Stimulated activated CD8-positive, alpha-beta memory T cell treated with anti-CD3 and anti-CD28 coated beads, Interleukin-7, amount 100 ng/mL, for 1 hour (primary cell): Measurements from ENCODE around the gene SLC25A14.

Experiments used
- DNase-seq, 2 donors: peaks; one replicate each; pipeline ENCODE4 v3.0.0-alpha.2; 2020; ENCODE audit warnings: low read depth in 2 of 2

SLC25A14 gene

DNA sequence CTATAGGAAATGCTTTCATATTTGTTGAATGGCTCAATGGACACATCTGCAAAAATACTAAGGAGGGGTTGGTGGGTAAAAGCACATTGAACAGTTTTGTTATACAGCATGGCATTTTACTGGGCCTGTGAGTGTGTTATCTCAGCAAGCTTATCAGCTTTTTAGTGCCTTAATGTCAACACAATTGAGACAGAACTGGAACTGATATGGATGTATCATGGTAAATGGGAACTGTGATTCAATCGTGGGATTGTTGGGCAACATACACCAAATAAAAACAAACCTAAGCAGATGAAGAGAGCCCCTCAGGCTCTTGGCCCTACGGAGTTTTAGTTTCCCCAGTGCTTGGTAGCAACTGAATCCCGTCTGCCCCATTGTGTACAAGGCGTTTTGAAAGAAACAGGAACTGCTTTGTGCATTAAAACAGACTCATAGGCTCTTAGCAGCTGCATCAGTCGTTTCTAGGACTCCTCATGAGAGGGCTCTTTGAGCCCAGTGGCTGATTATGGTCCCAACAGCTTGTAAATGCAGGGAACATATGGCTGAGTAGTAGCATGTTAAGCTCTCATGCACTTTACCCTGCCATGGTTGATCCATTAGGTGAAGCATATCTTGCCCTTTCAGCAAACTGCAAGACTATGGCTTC lies 38.4 kb downstream of the SLC25A14 start:
- DNase-seq: no peak

DNA sequence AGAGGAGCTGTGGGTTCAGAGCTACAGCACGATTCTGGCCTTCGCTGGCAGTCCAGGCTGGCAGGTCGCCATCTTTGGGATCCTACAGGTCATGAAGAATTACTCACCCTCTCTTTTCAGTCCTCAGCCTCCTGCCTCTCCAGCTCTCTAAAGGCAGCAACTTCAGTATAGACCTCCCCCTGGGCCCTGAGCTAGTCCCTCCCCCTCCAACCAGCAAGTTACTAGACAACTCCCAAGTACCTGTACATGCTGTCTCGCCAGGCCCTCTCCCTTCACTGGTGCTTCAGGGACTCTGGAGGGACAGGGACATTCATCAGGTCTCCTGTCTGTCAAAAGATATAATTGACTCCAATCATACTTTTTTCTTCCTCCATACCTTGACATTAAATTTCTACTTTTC lies 45.8 kb downstream of the SLC25A14 start, which contains the start of gene GPR119:
Gene GPR119, minus strand, starts transcription at position 155 of the 400 bp plus-strand sequence. CDS start 227 bp downstream, outside the sequence.
- no peak for DNase-seq

DNA sequence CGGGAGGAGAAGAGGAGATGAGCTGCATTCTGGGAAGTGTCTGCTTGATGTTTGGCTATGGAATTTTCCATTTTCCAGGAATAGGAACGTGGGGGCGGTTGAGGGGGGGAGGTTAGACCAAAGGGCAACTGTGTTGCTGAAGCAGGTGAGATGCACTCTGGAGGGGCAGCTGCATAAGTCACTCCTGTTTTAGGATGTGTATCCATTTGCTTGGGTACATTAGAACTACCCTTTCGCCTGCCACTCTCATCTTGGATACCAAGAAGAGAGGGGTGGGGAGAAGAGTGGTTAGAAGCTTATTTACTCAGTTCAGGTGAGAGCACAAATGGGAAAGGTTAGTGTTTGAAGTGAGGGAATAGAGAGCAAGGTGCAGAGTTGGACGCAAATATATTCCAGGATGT lies 46.7 kb downstream of the SLC25A14 start:
- DNase-seq: no peak

DNA sequence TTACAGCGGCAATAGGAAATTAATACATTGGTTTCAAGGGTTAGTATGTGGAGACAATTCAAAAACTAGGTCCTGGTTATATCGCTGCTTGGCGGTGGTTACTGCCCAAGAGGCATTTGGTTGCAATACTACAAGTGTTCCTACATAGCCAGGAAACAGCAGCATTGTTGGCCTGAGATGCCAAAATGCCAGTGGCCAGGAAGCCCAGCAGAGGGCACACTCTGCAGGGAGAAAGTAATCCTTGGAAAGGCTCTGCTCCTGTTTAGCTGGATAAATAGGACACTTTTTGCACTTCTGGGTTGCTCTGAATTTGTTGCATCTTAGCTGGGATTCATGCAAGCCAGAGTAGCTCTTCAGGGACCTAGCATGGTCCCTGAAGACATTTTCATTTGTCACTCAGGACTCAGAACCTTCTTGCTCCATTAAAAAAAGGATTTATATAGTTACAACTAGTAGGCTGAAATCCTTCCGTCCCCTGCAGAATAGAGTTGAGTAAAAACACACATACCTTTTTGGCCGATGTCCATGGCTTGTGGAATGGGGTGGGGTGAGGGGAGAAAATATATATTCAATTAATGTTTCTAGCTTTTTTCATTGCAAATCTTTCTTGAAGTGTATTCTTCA lies 53.8 kb downstream of the SLC25A14 start:
- no peak for DNase-seq

DNA sequence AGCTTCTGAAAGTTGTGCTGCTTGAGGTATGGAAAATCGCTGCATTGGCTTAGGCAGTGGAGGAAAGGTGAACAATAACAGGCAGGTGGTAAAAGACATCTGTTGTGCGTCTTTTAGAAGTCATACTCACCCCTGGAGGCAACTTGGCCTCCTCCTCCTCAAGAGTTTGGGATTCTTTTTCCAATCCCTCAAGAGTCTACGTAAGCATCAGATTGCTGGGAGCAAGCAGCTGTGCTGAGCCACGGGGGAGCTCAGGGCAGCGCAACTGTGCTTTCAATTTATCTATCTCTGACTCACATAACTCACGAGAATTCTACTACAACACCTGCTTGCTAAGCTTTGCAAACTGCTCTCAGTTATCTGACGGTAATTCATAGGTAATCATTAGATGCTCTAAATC lies 55.6 kb downstream of the SLC25A14 start:
- no peak for DNase-seq

DNA sequence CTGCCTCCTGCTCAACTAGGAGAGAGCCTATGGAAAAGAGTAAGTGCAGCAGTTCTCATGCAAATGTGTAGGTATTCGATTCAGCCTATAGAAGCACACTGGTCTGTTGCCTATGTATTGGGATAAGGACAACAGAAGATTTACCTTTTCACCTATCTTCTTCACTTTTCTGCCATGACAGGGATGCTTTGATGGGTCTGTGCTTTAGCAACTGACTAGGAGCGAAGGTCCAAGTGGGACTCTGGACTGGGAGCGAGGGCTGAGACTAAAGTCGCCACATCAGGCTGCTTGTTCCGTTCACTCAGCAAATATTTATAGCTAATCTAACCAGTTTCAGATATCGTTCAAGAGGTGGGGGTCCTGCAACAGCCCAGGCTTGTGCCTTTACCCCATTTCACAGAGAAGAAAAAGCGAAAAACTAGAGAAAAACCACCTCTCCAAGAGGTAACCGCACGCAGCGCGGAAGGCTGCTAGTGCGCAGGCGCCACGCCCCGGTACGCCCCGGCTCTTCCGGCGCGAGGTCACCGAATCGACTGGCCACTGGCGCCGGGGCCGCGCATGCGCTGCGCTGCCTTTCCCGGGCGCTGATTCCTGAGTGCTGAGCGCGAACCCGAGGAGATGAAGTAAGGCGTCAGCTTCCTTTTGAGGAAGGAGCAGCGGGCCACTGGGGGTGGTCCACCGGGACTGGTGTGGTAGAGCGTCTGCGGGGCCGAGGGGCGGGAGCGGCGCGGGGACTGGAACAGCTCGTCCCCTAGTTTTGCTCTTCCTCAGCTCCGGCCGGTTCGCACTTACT lies 61.9 kb downstream of the SLC25A14 start, which contains the start of gene RBMX2:
Gene RBMX2, plus strand, starts transcription at position 573 of the 793 bp plus-strand sequence. Its CDS starts 46 bp downstream, at position 619.
- peak; percentile 36 to 40 for DNase-seq

DNA sequence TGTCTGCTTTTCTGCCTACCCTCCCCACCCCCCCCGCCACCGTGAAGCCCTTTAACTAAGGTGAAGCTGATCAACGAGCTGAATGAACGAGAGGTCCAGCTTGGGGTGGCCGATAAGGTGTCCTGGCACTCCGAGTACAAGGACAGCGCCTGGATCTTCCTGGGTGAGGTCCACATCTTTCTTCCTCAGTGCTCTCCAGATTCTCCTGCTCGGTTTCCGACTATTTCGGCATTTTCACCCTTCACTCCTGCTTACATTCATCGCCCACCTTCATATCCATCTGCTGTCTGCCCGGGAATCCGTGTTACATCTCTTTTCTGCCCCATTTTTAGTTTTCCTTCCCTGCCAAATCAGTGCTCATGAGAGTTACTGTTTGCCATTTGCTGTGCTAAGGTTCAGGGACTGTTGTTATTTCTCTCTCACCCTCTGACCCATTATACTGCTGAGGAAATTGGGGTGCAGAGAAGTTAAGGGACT lies 62.5 kb downstream of the SLC25A14 start:
- DNase-seq: no peak

DNA sequence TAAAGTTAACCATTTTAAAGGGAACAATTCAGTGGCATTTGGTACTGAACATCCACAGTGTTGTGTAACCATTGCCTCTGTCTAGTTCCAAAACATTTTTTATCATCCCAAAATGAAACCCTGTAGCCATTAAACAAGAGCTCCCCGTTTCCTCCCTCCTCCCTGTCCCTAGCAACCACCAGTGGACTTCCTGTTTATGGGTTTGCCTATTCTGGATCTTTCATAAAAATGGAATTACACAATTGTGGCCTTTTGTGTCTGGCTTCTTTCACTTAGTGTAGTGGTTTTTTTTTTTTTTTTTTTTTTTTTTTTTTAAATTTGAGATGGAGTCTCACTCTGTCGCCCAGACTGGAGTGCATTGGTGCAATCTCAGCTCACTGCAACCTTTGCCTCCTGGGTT lies 73.7 kb downstream of the SLC25A14 start:
- no peak for DNase-seq

DNA sequence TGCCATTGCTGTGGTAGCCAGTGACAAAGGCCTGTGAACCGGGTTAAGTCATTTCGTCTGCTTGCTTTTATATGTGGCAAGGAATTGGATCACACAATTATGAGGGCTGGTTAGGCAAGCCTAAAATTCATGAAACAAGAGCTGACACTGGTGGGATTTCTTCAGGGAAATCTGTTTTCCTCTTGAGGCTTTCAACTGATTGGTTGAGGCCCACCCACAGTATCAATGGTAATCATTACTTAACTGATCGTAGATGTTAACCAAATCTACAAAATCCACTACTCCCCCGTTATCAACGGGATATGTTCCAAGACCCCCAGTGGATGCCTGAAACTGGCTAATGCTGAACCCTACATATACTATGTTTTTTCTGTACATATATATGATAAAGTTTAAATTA lies 75.1 kb downstream of the SLC25A14 start:
- DNase-seq: no peak

DNA sequence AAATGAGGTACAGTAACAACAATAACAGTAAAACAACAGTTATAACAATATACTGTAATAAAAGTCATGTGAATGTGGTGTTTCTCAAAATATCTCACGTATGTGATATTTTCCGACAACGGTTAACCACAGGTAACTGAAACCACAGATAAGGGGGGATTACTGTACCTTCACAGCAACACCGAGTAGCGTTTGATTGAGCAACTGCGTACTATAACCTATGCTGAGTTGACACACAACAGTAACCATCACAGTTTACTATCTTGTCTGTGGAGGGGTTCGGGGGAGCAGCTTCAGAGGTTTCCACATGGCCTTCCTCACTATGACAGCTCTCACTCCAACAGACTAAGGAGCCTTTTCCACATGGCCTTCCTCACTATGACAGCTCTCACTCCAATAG lies 75.5 kb downstream of the SLC25A14 start:
- DNase-seq: no peak

DNA sequence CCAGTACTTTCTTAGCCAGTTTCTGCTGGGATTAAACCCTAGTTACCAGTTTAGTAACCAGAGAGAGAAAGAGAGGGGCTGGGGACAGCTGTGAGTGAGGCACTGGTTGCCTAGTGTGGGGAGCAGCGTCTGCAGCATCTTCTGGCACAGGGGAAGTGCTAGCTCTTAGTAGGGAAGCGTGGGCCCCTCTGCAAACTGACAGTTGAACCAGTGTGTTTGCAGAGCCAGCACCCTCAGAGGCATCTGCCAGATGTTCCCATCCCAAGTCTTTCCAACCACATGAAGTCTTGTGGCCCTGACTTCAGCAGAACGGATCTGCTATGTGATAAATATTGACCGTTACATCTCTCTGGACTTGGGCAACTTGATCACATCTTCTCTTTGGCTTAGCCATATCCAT lies 77.1 kb downstream of the SLC25A14 start:
- DNase-seq: no peak

DNA sequence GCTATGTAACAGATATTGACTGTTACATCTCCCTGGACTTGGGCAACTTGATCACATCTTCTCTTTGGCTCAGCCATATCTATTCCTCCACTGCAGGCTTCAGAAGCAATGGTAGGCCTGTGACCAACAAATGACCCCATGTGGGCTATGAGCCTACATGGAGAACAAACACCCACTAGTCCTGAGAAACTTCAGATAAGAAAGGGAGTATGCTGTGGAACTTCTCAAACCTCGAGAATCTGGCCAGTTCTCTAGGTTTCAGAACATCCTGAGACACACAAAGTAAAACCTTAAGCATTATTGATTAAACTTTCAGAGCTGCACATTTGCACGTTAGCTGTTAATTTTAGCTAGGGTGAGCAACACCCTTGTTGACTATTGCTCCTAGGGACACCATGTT lies 78.3 kb downstream of the SLC25A14 start:
- no peak for DNase-seq

DNA sequence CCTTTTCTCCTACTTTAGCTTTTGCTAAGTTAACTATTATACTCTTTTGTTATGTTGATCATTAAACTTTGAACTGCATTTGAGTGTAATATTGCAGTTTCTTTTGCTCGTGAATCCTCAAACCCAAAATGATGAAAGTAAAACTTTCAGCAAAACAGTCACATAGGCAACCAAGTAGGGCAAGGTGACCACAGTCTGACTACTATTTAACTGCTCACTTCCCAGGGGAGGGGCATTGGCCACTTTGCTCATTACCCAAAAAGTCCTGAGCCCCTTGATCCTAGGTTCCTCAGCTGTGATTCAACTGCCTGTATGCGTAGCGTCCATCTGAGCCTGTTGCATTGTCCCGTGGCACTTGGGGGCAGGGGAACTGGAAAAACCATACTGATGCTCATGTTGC lies 79.0 kb downstream of the SLC25A14 start:
- no peak for DNase-seq

DNA sequence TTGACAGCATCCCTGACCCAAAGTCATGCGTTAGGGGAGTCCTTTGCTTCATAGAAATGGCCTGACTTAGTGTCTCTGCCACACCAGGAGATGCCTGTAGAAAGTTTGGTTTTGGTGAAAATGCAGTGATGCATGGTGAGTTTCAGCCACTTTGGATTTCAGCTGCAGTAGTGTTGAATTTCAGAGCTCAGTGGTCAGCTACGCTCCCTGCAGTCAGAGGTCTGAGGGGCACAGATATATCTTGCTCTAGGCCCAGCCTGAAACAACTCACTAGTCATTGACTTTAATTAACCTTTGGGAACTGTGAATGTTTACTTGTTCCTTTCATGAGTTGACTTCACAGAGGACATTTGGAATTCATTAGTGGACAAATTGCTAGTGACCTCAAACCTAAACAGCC lies 79.5 kb downstream of the SLC25A14 start:
- DNase-seq: no peak
